Testis (tissue), 3 donors: Measurements from ENCODE around the gene UPP1. TPM values are rescaled to one million over a fixed set of nuclear protein-coding genes. Genes with fewer than 3 reads are reported as not detected.

Experiments used
- DNase-seq: peaks from one replicate; pipeline ENCODE4 v3.0.0-alpha.2; 2019
- H3K27ac ChIP-seq, 2 donors: fragments of 200-600 bp; sonication (generic); one replicate each; pipeline ENCODE4 v1.5.1; 2019
- H3K27me3 ChIP-seq: fragments of 200-600 bp; sonication (generic); one replicate; pipeline ENCODE4 v1.5.1; 2019
- H3K36me3 ChIP-seq: fragments of 200-600 bp; sonication (generic); one replicate; pipeline ENCODE4 v1.5.1; 2017; ENCODE audit warnings: low read depth; ENCODE audit errors: missing control alignments
- H3K4me1 ChIP-seq: fragments of 200-600 bp; sonication (generic); one replicate; pipeline ENCODE4 v1.5.1; 2019
- H3K4me3 ChIP-seq, 2 donors: fragments of 200-600 bp; sonication (generic); one replicate each; pipeline ENCODE4 v1.5.1; 2017 to 2019
- H3K9me3 ChIP-seq: fragments of 200-600 bp; sonication (generic); one replicate; pipeline ENCODE4 v1.5.1; 2017
- CTCF ChIP-seq, 3 experiments: fragments of 450-650 bp in 2 of 3; fragments of 200-600 bp in 1 of 3; sonication (generic) in 1 of 3; IDR thresholded peaks; one replicate each; pipeline ENCODE4 v1.5.1; 2016 to 2019; ENCODE audit warnings: antibody characterized with exemption in 3 of 3, mild to moderate bottlenecking in 2 of 3, moderate library complexity in 1 of 3
- POLR2A ChIP-seq: fragments of 450-650 bp; IDR thresholded peaks from one replicate; pipeline ENCODE4 v1.6.1; 2017; ENCODE audit warnings: antibody characterized with exemption, mild to moderate bottlenecking, moderate library complexity
- WGBS, 2 donors: methylation state at CpG; one replicate each; pipeline ENCODE4 v1.1.5; 2018; 5-methylcytosine and 5-hydroxymethylcytosine counted together
- intact Hi-C: fragments of 100-400 bp; cut with DNase I; formaldehyde crosslinking; loops from one replicate; pipeline ENCODE4 v1.15.1; 2023; ENCODE audit warnings: low total_unique reads
- polyA plus RNA-seq: library from polyadenylated mRNA; stranded (reverse); fragments of 350-450 nt; fragmentation: Illumina TruSeq; extraction: RNeasy Lipid Tissue Mini Kit (QIAGEN cat#74804); gene quantifications from one replicate; pipeline ENCODE4 v1.2.3, GENCODE V29; 2014; ENCODE audit warnings: low read depth, low replicate concordance; ENCODE audit not compliant: insufficient read depth
- total RNA-seq, 2 donors: library from RNA; depleted of rRNA; stranded (reverse); fragments of >200 nt; gene quantifications; one replicate each; pipeline ENCODE4 v1.2.3, GENCODE V29; 2016

Gene UPP1
- total and polyA plus RNA-seq, 3 donors from 2014 or later, result 13.1 to 20.8 (median 17.2) TPM

DNA sequence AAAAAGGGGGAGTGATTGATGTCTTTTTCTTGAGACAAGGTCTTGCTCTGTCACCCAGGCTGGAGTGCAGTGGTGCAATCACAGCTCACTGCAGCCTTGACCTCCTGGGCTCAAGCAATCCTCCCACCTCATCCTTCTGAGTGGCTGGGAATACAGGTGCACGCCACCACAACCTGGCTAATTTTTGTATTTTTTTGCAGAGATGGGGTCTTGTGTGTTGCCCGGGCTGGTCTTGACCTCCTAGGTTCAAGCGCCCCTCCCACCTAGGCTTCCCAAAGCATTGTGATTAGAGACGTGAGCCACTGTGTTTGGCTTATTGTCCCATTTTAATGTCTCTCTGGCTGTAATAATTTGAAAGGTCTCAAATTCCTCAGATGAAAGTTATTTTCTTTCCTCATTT, 21.8 kb downstream of the UPP1 start:
- Histone ChIP-seq H3K36me3 (no peaks in the 10 kb centered on the region), H3K4me1 (peaks cover 4% of the 10 kb centered on the region), H3K4me3 (no peak overlapping the region), H3K27me3 (no peaks in the 10 kb centered on the region), H3K27ac (no peak overlapping the region), H3K9me3 (no peaks in the 10 kb centered on the region)
- no peak for TF ChIP-seq CTCF (IDR thresholded peaks at IDR 0.05)
- TF ChIP-seq POLR2A, result no peak
- intact Hi-C loops, result no loop called here
- DNase-seq, result no peak
- 57 to 77% methylated on average over 4 of the region's 4 CpGs for WGBS, 2 donors

GRCh38 chr7:48111596-48111995, 22.5 kb downstream of the UPP1 start:
- no peak for DNase-seq
- H3K4me3 ChIP-seq, result no peak overlapping the region
- no peak for TF ChIP-seq CTCF (IDR thresholded peaks at IDR 0.05)
- TF ChIP-seq POLR2A, result no peak
- no peaks in the 10 kb centered on the region for H3K9me3 ChIP-seq
- WGBS, 2 donors, result 83 to 87% methylated on average over 8 of the region's 8 CpGs
- intact Hi-C loops, result no loop called here
- no peaks in the 10 kb centered on the region for H3K27me3 ChIP-seq
- peaks cover 4% of the 10 kb centered on the region for H3K4me1 ChIP-seq
- H3K27ac ChIP-seq, result no peak overlapping the region
- H3K36me3 ChIP-seq, result no peaks in the 10 kb centered on the region

- TF ChIP-seq CTCF (IDR thresholded peaks at IDR 0.05) (no peak), POLR2A (no peak)
- intact Hi-C loops, result no loop called here
- WGBS, 2 donors, result 89 to 91% methylated on average over 6 to 7 of the region's 7 CpGs
- no peaks in the 10 kb centered on the region for H3K27me3 ChIP-seq
- H3K27ac ChIP-seq, result no peak overlapping the region
- no peak for DNase-seq
- peaks cover 4% of the 10 kb centered on the region for H3K4me1 ChIP-seq
- no peaks in the 10 kb centered on the region for H3K36me3 ChIP-seq
- H3K9me3 ChIP-seq, result no peaks in the 10 kb centered on the region
- H3K4me3 ChIP-seq, result no peak overlapping the region
These were observed 23.5 kb downstream of the UPP1 start for GRCh38 chr7:48112401-48113165.

GRCh38 chr7:48113275-48113674, 24.2 kb downstream of the UPP1 start:
- WGBS, 2 donors, result 82 to 84% methylated on average over 6 of the region's 6 CpGs
- TF ChIP-seq POLR2A, result no peak
- TF ChIP-seq CTCF (IDR thresholded peaks at IDR 0.05), result no peak
- DNase-seq, result no peak
- Histone ChIP-seq H3K4me1 (peaks cover 4% of the 10 kb centered on the region), H3K4me3 (no peak overlapping the region), H3K36me3 (no peaks in the 10 kb centered on the region), H3K9me3 (no peaks in the 10 kb centered on the region), H3K27me3 (no peaks in the 10 kb centered on the region), H3K27ac (no peak overlapping the region)
- intact Hi-C loops, result no loop called here

GRCh38 chr7:48114115-48114514, 25.1 kb downstream of the UPP1 start:
- Histone ChIP-seq H3K4me3 (no peak overlapping the region), H3K27ac (no peak overlapping the region), H3K4me1 (peaks cover 4% of the 10 kb centered on the region), H3K27me3 (no peaks in the 10 kb centered on the region), H3K36me3 (no peaks in the 10 kb centered on the region), H3K9me3 (no peaks in the 10 kb centered on the region)
- no peak for DNase-seq
- TF ChIP-seq CTCF (IDR thresholded peaks at IDR 0.05) (no peak), POLR2A (no peak)
- WGBS, 2 donors, result 74 to 85% methylated on average over 9 of the region's 9 CpGs
- intact Hi-C loops, result no loop called here
